Activated naive CD8-positive, alpha-beta T cell treated with anti-CD3 and anti-CD28 coated beads, Interleukin-2, amount 10 ng/mL, durations not matched to agents 7 days and 5 days (primary cell): Measurements from ENCODE around the gene SFRP5. TPM values are rescaled to one million over a fixed set of nuclear protein-coding genes. Genes with fewer than 3 reads are reported as not detected.

Experiments used
- total RNA-seq, 2 experiments: library from RNA; stranded (reverse); gene quantifications; one replicate each; pipeline ENCODE4 v1.2.3, GENCODE V29; 2021

The SFRP5 gene
- total RNA-seq, 2 experiments from 2014 or later: 0.22 to 0.23 TPM

Other genes with a start within 250 kb of the SFRP5 start
- gene ANKRD2, start 199.2 kb downstream of the SFRP5 start, total RNA-seq: under 1 TPM in 1 of 2 experiments, not detected in 1; 0.23 TPM
- not detected for gene HOGA1, start 187.6 kb downstream of the SFRP5 start, total RNA-seq
- not detected for gene C10orf62, start 182.3 kb downstream of the SFRP5 start, total RNA-seq
- gene MORN4, start 138.5 kb downstream of the SFRP5 start, total RNA-seq: 1 to 10 TPM; 1.7 to 2.2 TPM
- 10 to 100 TPM in 1 of 2 experiments, 1 to 10 TPM in 1; 9.3 to 10.9 TPM for gene PI4K2A, start 131.3 kb downstream of the SFRP5 start, total RNA-seq
- gene AVPI1, start 84.8 kb downstream of the SFRP5 start, total RNA-seq: 1 to 10 TPM; 2.4 to 2.9 TPM
- gene MARVELD1, start 58.3 kb downstream of the SFRP5 start, total RNA-seq: 1 to 10 TPM; 2.6 to 3.3 TPM
- gene ZFYVE27, start 34.9 kb downstream of the SFRP5 start, total RNA-seq: 10 to 100 TPM; 36.9 to 43.4 TPM
- 10 to 100 TPM; 10.8 to 12.0 TPM for gene GOLGA7B, start 77.8 kb upstream of the SFRP5 start, total RNA-seq